Activated CD4-positive, alpha-beta T cell treated with anti-CD3 and anti-CD28 coated beads, Interleukin-2, amount 50 U/mL, for 16 hours (primary cell): ENCODE data around the gene LMTK3.

Source experiments
- DNase-seq: peaks from one replicate; pipeline ENCODE4 v3.0.0-alpha.2; 2020

Gene LMTK3

DNA sequence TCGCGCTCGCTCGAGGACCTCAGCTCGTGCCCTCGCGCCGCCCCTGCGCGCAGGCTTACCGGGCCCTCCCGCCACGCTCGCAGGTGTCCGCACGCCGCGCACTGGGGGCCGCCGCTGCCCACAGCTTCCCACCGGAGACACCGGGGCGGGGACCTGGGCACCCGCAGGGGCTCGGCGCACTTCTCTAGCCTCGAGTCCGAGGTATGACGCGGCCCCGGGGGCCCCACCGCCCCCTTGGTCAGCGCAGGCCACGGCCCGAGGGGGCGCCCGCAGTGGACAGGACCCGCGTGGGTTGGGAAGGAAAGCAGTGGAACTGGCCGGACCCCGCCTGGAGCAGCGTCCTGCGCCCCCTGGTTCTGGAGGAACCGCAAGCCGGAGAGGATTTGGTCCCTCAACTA is 67.9 kb downstream of the LMTK3 start:
- no peak for DNase-seq

DNA sequence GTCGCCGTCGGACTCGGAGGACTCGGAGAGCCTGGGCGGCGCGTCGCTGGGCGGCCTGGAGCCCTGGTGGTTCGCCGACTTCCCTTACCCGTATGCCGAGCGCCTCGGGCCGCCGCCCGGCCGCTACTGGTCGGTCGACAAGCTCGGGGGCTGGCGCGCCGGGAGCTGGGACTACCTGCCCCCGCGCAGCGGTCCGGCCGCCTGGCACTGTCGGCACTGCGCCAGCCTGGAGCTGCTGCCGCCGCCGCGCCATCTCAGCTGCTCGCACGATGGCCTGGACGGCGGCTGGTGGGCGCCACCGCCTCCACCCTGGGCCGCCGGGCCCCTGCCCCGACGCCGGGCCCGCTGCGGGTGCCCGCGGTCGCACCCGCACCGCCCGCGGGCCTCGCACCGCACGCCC is 68.4 kb downstream of the LMTK3 start:
- no peak for DNase-seq

DNA sequence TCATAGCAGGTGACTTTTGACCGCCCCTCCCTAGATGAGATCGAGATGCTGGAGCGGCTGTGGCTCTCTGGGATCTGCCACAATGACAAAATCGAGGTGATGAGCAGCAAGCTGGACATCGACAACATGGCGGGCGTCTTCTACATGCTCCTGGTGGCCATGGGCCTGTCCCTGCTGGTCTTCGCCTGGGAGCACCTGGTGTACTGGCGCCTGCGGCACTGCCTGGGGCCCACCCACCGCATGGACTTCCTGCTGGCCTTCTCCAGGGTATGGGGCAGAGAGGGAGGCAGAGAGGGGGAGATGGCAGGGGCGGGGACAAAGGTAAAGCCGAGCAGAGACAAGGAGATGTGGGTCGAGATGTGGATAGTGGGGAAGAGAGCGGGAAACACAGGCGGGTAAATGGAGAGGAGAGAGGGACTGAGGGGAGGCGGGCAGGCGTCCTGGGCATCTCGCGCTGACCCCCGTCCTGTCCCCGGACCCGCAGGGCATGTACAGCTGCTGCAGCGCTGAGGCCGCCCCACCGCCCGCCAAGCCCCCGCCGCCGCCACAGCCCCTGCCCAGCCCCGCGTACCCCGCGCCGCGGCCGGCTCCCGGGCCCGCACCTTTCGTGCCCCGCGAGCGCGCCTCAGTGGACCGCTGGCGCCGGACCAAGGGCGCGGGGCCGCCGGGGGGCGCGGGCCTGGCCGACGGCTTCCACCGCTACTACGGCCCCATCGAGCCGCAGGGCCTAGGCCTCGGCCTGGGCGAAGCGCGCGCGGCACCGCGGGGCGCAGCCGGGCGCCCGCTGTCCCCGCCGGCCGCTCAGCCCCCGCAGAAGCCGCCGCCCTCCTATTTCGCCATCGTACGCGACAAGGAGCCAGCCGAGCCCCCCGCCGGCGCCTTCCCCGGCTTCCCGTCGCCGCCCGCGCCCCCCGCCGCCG is 69.3 kb downstream of the LMTK3 start:
- DNase-seq, result no peak

DNA sequence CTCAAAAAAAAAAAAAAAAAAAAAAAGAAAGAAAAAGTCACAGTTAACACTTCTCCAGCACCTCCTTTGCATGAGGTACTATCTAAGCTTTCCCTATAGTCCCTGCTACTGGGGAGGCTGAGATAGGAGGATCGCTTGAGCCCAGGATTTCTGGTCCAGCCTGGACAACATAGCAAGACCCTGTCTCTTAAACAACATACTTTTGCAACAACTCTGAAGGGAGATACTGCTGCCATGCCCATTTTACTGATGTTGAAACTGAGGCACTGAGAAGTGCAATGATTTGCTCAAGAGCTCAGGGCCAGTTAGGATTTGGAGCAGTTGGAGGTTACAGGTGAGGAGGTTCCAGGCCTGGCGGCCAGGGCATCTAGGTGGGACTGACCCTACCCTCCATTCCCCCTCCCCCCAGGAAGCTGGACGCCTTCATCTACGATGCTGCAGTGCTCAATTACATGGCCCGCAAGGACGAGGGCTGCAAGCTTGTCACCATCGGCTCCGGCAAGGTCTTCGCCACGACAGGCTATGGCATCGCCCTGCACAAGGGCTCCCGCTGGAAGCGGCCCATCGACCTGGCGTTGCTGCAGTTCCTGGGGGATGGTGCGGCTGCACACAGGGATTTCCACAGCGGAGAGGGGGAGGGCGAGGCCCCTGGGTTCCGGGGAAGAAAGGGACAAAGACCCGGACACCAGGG is 70.1 kb downstream of the LMTK3 start:
- DNase-seq, result no peak

DNA sequence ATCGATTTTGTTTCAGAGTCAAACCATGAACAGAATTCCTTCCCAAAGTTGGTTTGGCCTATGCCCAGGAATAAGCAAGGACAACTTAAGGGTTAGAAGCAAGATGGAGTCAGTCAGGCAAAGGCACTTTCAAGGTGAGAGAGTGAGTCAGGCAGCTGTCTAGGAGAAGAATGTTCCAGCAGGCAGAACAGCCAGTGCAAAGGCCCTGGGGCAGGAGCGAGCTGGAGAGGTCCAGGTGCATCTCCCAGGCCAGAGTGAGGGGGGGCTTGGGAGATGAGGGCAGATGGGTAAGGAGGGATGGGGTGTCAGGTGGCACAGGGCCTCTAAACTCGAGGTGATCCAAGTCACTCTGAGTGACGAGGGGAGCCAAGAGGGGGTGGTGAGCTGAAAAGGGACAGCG is 75.0 kb downstream of the LMTK3 start:
- DNase-seq, result no peak
